Upper lobe of left lung (tissue), 6 donors: ENCODE measurements around the gene UNC13C. TPM values are rescaled to one million over a fixed set of nuclear protein-coding genes. Genes with fewer than 3 reads are reported as not detected.

ENCODE experiments used
- ATAC-seq, 2 donors: fragments of 200-7000 bp; cut with Tn5 transposase; one replicate each; pipeline ENCODE4 v1.9.1; 2022; ENCODE audit warnings: mild to moderate bottlenecking in 2 of 2, moderate library complexity in 2 of 2; ENCODE audit not compliant: low FRiP score in 2 of 2
- DNase-seq, 2 donors: peaks; one replicate each; pipeline ENCODE4 v3.0.0-alpha.2; 2019 to 2020
- H3K27ac ChIP-seq, 4 donors: fragments of 200-600 bp; sonication (generic); one replicate each; pipeline ENCODE4 v1.5.1; 2016 to 2019
- H3K27me3 ChIP-seq, 4 donors: fragments of 200-600 bp; sonication (generic); one replicate each; pipeline ENCODE4 v1.5.1; 2017 to 2019
- H3K36me3 ChIP-seq, 4 donors: fragments of 200-600 bp; sonication (generic); one replicate each; pipeline ENCODE4 v1.5.1; 2016 to 2019
- H3K4me1 ChIP-seq, 4 donors: fragments of 200-600 bp; sonication (generic); one replicate each; pipeline ENCODE4 v1.5.1; 2018 to 2019
- H3K4me3 ChIP-seq, 4 donors: fragments of 200-600 bp; sonication (generic); one replicate each; pipeline ENCODE4 v1.5.1; 2017 to 2019; ENCODE audit warnings: mild to moderate bottlenecking in 2 of 4, moderate library complexity in 1 of 4
- H3K9me3 ChIP-seq, 4 donors: fragments of 200-600 bp; sonication (generic); one replicate each; pipeline ENCODE4 v1.5.1; 2018 to 2019
- CTCF ChIP-seq, 6 experiments: fragments of 450-650 bp in 4 of 6; fragments of 200-600 bp in 2 of 6; sonication (generic) in 2 of 6; IDR thresholded peaks; one replicate each; pipeline ENCODE4 v1.5.1; 2016 to 2019; ENCODE audit warnings: antibody characterized with exemption in 6 of 6
- EP300 ChIP-seq, 4 donors: sonication (generic); formaldehyde crosslinking; IDR thresholded peaks; one replicate each; pipeline ENCODE4 v1.5.1; 2017; ENCODE audit warnings: antibody characterized with exemption in 4 of 4, control low read depth in 2 of 4
- POLR2A ChIP-seq, 4 donors: fragments of 450-650 bp; IDR thresholded peaks; one replicate each; pipeline ENCODE4 v1.5.1; 2016 to 2017; ENCODE audit warnings: antibody characterized with exemption in 4 of 4, mild to moderate bottlenecking in 2 of 4
- POLR2AphosphoS5 ChIP-seq, 2 donors: sonication (generic); formaldehyde crosslinking; IDR thresholded peaks; one replicate each; pipeline ENCODE4 v1.5.1; 2017; ENCODE audit warnings: antibody characterized with exemption in 2 of 2
- WGBS, 2 donors: methylation state at CpG; one replicate each; pipeline ENCODE4 v1.1.5; 2017 to 2018; 5-methylcytosine and 5-hydroxymethylcytosine counted together
- total RNA-seq, 6 donors: library from RNA; depleted of rRNA in 4 of 6; stranded (reverse); fragments of >200 nt in 4 of 6; gene quantifications; one replicate each; pipeline versions ENCODE4 v1.1.0 to v1.2.1, GENCODE V29; 2016 to 2021
- donor health status: DM: no; HTN: no; CAD: no; lungs with moderate emphysema.
- donor health status: DM: no; HTN: yes; CAD: no; lungs with severe emphysema.

The UNC13C gene
- total RNA-seq, 6 donors from 2014 or later, result 0.07 to 1.0 (median 0.34) TPM

- TF ChIP-seq CTCF (IDR thresholded peaks at IDR 0.05) (no peak), EP300 (IDR thresholded peaks at IDR 0.05) (no peak), POLR2AphosphoS5 (IDR thresholded peaks at IDR 0.05) (no peak), POLR2A (IDR thresholded peaks at IDR 0.05) (no peak)
- Histone ChIP-seq H3K36me3 (no peaks in the 10 kb centered on the region), H3K4me1 (no peaks in the 10 kb centered on the region), H3K27me3 (no peaks in the 10 kb centered on the region), H3K9me3 (no peaks in the 10 kb centered on the region), H3K27ac (no peak overlapping the region), H3K4me3 (no peak overlapping the region)
- DNase-seq, result no peak
- 68 to 75% methylated on average over 2 of the region's 2 CpGs for WGBS, 2 donors
- no peak for ATAC-seq
These were observed 67.2 kb downstream of the UNC13C start for GRCh38 chr15:54045397-54045796.

GRCh38 chr15:54046093-54046492 lies 67.9 kb downstream of the UNC13C start:
- DNase-seq (no peak), ATAC-seq (no peak)
- Histone ChIP-seq H3K36me3 (no peaks in the 10 kb centered on the region), H3K27me3 (no peaks in the 10 kb centered on the region), H3K9me3 (no peaks in the 10 kb centered on the region), H3K27ac (no peak overlapping the region), H3K4me3 (no peak overlapping the region), H3K4me1 (no peaks in the 10 kb centered on the region)
- WGBS, 2 donors, result 86 to 87% methylated on average over 2 of the region's 2 CpGs
- TF ChIP-seq EP300 (IDR thresholded peaks at IDR 0.05) (no peak), POLR2A (IDR thresholded peaks at IDR 0.05) (no peak), CTCF (IDR thresholded peaks at IDR 0.05) (no peak), POLR2AphosphoS5 (IDR thresholded peaks at IDR 0.05) (no peak)

- Histone ChIP-seq H3K27ac (no peak overlapping the region), H3K27me3 (no peaks in the 10 kb centered on the region), H3K9me3 (no peaks in the 10 kb centered on the region), H3K4me3 (no peak overlapping the region), H3K4me1 (no peaks in the 10 kb centered on the region), H3K36me3 (no peaks in the 10 kb centered on the region)
- DNase-seq, result no peak
- 19% methylated on average over 3 of the region's 3 CpGs for WGBS, 2 donors
- TF ChIP-seq EP300 (IDR thresholded peaks at IDR 0.05), result no peak
- no peak for TF ChIP-seq CTCF (IDR thresholded peaks at IDR 0.05)
- no peak for TF ChIP-seq POLR2A (IDR thresholded peaks at IDR 0.05)
- TF ChIP-seq POLR2AphosphoS5 (IDR thresholded peaks at IDR 0.05), result no peak
- no peak for ATAC-seq
These were observed 86.1 kb downstream of the UNC13C start for GRCh38 chr15:54064365-54064764.

- ATAC-seq, result no peak
- no peak for TF ChIP-seq POLR2A (IDR thresholded peaks at IDR 0.05)
- no peak for TF ChIP-seq POLR2AphosphoS5 (IDR thresholded peaks at IDR 0.05)
- TF ChIP-seq CTCF (IDR thresholded peaks at IDR 0.05), result no peak
- TF ChIP-seq EP300 (IDR thresholded peaks at IDR 0.05), result no peak
- H3K4me1 ChIP-seq, result no peaks in the 10 kb centered on the region
- DNase-seq, result no peak
- H3K27me3 ChIP-seq, result no peaks in the 10 kb centered on the region
- no peak overlapping the region for H3K4me3 ChIP-seq
- H3K27ac ChIP-seq, result no peak overlapping the region
- H3K36me3 ChIP-seq, result no peaks in the 10 kb centered on the region
- 82 to 90% methylated on average over 3 of the region's 3 CpGs for WGBS, 2 donors
- no peaks in the 10 kb centered on the region for H3K9me3 ChIP-seq
These were observed 88.2 kb downstream of the UNC13C start for GRCh38 chr15:54066403-54066802.

GRCh38 chr15:54082836-54083492 lies 104.7 kb downstream of the UNC13C start:
- 36 to 44% methylated on average over 4 to 7 of the region's 7 CpGs for WGBS, 2 donors
- Histone ChIP-seq H3K4me1 (no peaks in the 10 kb centered on the region), H3K36me3 (no peaks in the 10 kb centered on the region), H3K4me3 (no peak overlapping the region), H3K9me3 (no peaks in the 10 kb centered on the region), H3K27ac (no peak overlapping the region), H3K27me3 (no peaks in the 10 kb centered on the region)
- ATAC-seq, result peak; percentile 19 to 36
- TF ChIP-seq EP300 (IDR thresholded peaks at IDR 0.05) (no peak), CTCF (IDR thresholded peaks at IDR 0.05) (peak; percentile 25 to 60 (median 50)), POLR2AphosphoS5 (IDR thresholded peaks at IDR 0.05) (no peak), POLR2A (IDR thresholded peaks at IDR 0.05) (no peak)
- no peak for DNase-seq
